H9 (cell line): Measurements from ENCODE around the gene EIF3A. TPM values are rescaled to one million over a fixed set of nuclear protein-coding genes. Genes with fewer than 3 reads are reported as not detected.

Experiments used
- DNase-seq: peaks from one replicate; pipeline ENCODE4 v3.0.0-alpha.2; 2017
- H2AFZ ChIP-seq: one replicate; pipeline ENCODE4 v1.6.1; 2013; ENCODE audit warnings: mild to moderate bottlenecking, low read length, control low read depth, moderate library complexity
- H2AK5ac ChIP-seq: 2 replicates; pipeline ENCODE4 v1.6.1; 2013; ENCODE audit warnings: low read length, control low read depth, mixed read lengths; ENCODE audit not compliant: insufficient read length
- H2BK120ac ChIP-seq: one replicate; pipeline ENCODE4 v1.6.1; 2013; ENCODE audit warnings: low read depth, mild to moderate bottlenecking, low read length, control low read depth, inconsistent platforms; ENCODE audit not compliant: poor library complexity, severe bottlenecking
- H2BK12ac ChIP-seq: 2 replicates; pipeline ENCODE4 v1.6.1; 2013; ENCODE audit warnings: low read length, control low read depth, mixed read lengths, low read depth; ENCODE audit not compliant: insufficient read length
- H2BK15ac ChIP-seq: 2 replicates; pipeline ENCODE4 v1.6.1; 2013; ENCODE audit warnings: low read depth, low read length, control low read depth
- H2BK20ac ChIP-seq: one replicate; pipeline ENCODE4 v1.6.1; 2013; ENCODE audit warnings: low read depth, mild to moderate bottlenecking, low read length, control low read depth, inconsistent platforms; ENCODE audit not compliant: poor library complexity, severe bottlenecking
- H2BK5ac ChIP-seq: 2 replicates; pipeline ENCODE4 v1.6.1; 2013; ENCODE audit warnings: low read length, control low read depth, mixed read lengths; ENCODE audit not compliant: insufficient read length
- H3K14ac ChIP-seq: 2 replicates; pipeline ENCODE4 v1.6.1; 2013; ENCODE audit warnings: low read length, control low read depth; ENCODE audit not compliant: insufficient read depth
- H3K18ac ChIP-seq: 2 replicates; pipeline ENCODE4 v1.6.1; 2013; ENCODE audit warnings: low read depth, mild to moderate bottlenecking, mixed read lengths, low read length, control low read depth; ENCODE audit not compliant: insufficient read length
- H3K23ac ChIP-seq: 2 replicates; pipeline ENCODE4 v1.6.1; 2013; ENCODE audit warnings: low read length, control low read depth, mixed read lengths, low read depth; ENCODE audit not compliant: insufficient read length
- H3K23me2 ChIP-seq: 2 replicates; pipeline ENCODE4 v1.6.1; 2013; ENCODE audit warnings: low read depth, mild to moderate bottlenecking, mixed read lengths, low read length, control low read depth; ENCODE audit not compliant: insufficient read length, poor library complexity, severe bottlenecking
- H3K27ac ChIP-seq: 2 replicates; pipeline ENCODE4 v1.5.1; 2013; ENCODE audit warnings: low read length, control low read depth, mixed read lengths, low read depth; ENCODE audit not compliant: insufficient read length
- H3K27me3 ChIP-seq: 2 replicates; pipeline ENCODE4 v1.6.1; 2013; ENCODE audit warnings: low read length, control low read depth, inconsistent platforms; ENCODE audit not compliant: insufficient read depth
- H3K4ac ChIP-seq: 2 replicates; pipeline ENCODE4 v1.6.1; 2013; ENCODE audit warnings: low read depth, mild to moderate bottlenecking, control low read depth, inconsistent platforms, low read length, moderate library complexity
- H3K4me1 ChIP-seq: 2 replicates; pipeline ENCODE4 v1.6.1; 2013; ENCODE audit warnings: low read length, control low read depth, inconsistent platforms; ENCODE audit not compliant: insufficient read depth
- H3K4me2 ChIP-seq: 2 replicates; pipeline ENCODE4 v1.6.1; 2013; ENCODE audit warnings: low read length, control low read depth, mixed read lengths; ENCODE audit not compliant: insufficient read length, insufficient read depth
- H3K56ac ChIP-seq: 2 replicates; pipeline ENCODE4 v1.6.1; 2013; ENCODE audit warnings: low read depth, mild to moderate bottlenecking, mixed read lengths, low read length, control low read depth; ENCODE audit not compliant: insufficient read length
- H3K79me1 ChIP-seq: 2 replicates; pipeline ENCODE4 v1.6.1; 2013; ENCODE audit warnings: low read depth, mild to moderate bottlenecking, moderate library complexity, low read length, control low read depth, inconsistent platforms; ENCODE audit not compliant: insufficient read depth, poor library complexity, severe bottlenecking
- H3K79me2 ChIP-seq: 2 replicates; pipeline ENCODE4 v1.6.1; 2013; ENCODE audit warnings: low read length, control low read depth, inconsistent platforms; ENCODE audit not compliant: insufficient read depth
- H3K9ac ChIP-seq: 2 replicates; pipeline ENCODE4 v1.6.1; 2013; ENCODE audit warnings: low read length, control low read depth, mixed read lengths; ENCODE audit not compliant: insufficient read length; ENCODE audit errors: extremely low read depth
- H3K9me3 ChIP-seq: one replicate; pipeline ENCODE4 v1.6.1; 2013; ENCODE audit warnings: low read depth, low read length, inconsistent platforms; ENCODE audit not compliant: control insufficient read depth
- H3T11ph ChIP-seq: one replicate; pipeline ENCODE4 v1.6.1; 2013; ENCODE audit warnings: mild to moderate bottlenecking, low read length, control low read depth, inconsistent platforms
- H4K20me1 ChIP-seq: one replicate; pipeline ENCODE4 v1.6.1; 2013; ENCODE audit not compliant: control insufficient read depth, insufficient read length, insufficient read depth
- H4K5ac ChIP-seq: 2 replicates; pipeline ENCODE4 v1.6.1; 2013; ENCODE audit warnings: low read depth, mild to moderate bottlenecking, mixed read lengths, low read length, control low read depth; ENCODE audit not compliant: insufficient read length
- H4K8ac ChIP-seq: replicated peaks from 2 replicates; pipeline ENCODE4 v1.6.1; 2013; ENCODE audit warnings: low read length, control low read depth, mixed read lengths, low read depth; ENCODE audit not compliant: insufficient read length
- H4K91ac ChIP-seq: 2 replicates; pipeline ENCODE4 v1.6.1; 2013; ENCODE audit warnings: low read depth, mild to moderate bottlenecking, moderate library complexity, mixed read lengths, low read length, control low read depth; ENCODE audit not compliant: insufficient read length
- H3K27ac Mint-ChIP-seq, 3 experiments: 2 replicates in 2 of 3; 3 replicates in 1 of 3; pipeline ENCODE4 v1.8.0; 2020 to 2021; ENCODE audit warnings: mixed read lengths in 3 of 3, mild to moderate bottlenecking in 1 of 3, moderate library complexity in 1 of 3
- H3K27me3 Mint-ChIP-seq: 2 replicates; pipeline ENCODE4 v1.8.0; 2021; ENCODE audit warnings: low read depth, mild to moderate bottlenecking, moderate library complexity, mixed read lengths
- H3K36me3 Mint-ChIP-seq, 3 experiments: 2 replicates in 2 of 3; 3 replicates in 1 of 3; pipeline ENCODE4 v1.8.0; 2020 to 2021; ENCODE audit warnings: low read depth in 3 of 3, mixed read lengths in 3 of 3; ENCODE audit not compliant: insufficient read depth in 1 of 3
- H3K4me1 Mint-ChIP-seq, 2 experiments: 2 replicates each; pipeline ENCODE4 v1.8.0; 2020; ENCODE audit warnings: mixed read lengths in 2 of 2
- H3K4me3 Mint-ChIP-seq, 2 experiments: 2 replicates in 1 of 2; 3 replicates in 1 of 2; pipeline ENCODE4 v1.8.0; 2020 to 2021; ENCODE audit warnings: mild to moderate bottlenecking in 2 of 2, mixed read lengths in 2 of 2, moderate library complexity in 1 of 2
- H3K9me3 Mint-ChIP-seq, 2 experiments: 2 replicates in 1 of 2; 3 replicates in 1 of 2; pipeline ENCODE4 v1.8.0; 2020; ENCODE audit warnings: mild to moderate bottlenecking in 2 of 2, mixed read lengths in 2 of 2, moderate library complexity in 1 of 2
- WGBS: extraction: QIAGEN DNeasy Blood & Tissue Kit; methylation state at CpG from one replicate; pipeline ENCODE4 v1.1.7; 2013; ENCODE audit warnings: missing lambda C conversion rate, low lambda C conversion rate, mixed read lengths; ENCODE audit not compliant: insufficient read length; ENCODE audit errors: extremely low coverage; 5-methylcytosine and 5-hydroxymethylcytosine counted together
- total RNA-seq: library from RNA; stranded (reverse); gene quantifications from 2 replicates; pipeline ENCODE4 v1.2.1, GENCODE V29; 2021
- TF ChIP-seq, protein P1 (sequence below): fragments of 200-600 bp; sonication (generic); conservative IDR thresholded peaks from 3 replicates; pipeline ENCODE4 v1.8.0; 2021; ENCODE audit warnings: antibody characterized with exemption, mild to moderate bottlenecking

EIF3A gene
- total RNA-seq, 1 experiment from 2014 or later: 206 TPM

DNA sequence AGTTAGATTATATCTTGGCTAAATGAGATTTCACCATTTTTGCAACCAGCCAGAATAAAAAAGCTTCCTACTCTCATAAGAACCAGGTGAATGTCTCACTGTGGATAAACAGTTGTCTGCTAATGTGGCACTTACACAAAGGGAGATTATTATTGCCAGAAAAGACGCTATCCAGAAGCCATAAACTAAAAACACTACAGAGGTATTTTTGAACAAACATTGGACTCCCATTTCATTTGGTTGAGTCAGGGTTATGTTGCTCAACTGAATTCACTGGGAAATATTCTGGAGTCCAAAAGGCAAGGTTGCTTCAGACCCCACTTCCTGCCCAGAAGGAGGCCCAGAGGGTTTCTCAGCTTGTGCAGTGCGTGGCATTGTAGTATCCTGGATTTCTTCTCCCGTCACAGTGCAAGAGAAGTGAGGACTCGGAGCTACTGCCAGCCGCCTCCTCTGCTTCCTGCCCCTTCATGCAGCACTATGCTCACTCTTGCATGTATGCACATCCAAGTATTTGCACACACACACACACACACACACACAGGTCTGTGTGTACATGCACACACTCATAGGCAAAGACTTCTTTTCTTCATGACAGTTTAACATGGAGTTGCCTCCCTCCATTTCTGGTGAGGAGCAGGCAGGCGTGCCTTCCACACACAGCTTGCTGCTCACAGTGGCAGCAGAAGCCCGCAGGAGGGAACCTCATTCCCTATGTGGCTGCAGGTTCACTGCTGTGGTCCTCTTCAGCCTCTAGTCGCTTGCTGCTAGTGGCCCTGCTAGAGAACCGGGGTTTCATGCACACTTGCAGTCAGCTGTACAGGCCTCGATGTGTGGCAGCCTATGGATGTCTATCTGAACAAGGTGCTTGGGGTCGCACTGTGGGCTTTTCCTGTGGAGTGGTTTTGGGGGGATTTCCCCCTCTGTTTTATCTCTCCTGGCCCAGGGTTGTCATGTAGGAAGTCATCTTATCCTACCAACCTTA is 33.4 kb upstream of the EIF3A start:
- no peak overlapping the region for H3K27ac Mint-ChIP-seq

More for the DNA sequence above, 33.4 kb upstream of the EIF3A start:
- H3K27me3 ChIP-seq: no peaks in the 10 kb centered on the region
- no peak overlapping the region for H3K56ac ChIP-seq
- no peaks in the 10 kb centered on the region for H3K4me1 ChIP-seq
- no peaks in the 10 kb centered on the region for H3K79me2 ChIP-seq
- H4K20me1 ChIP-seq: no peaks in the 10 kb centered on the region
- H4K8ac ChIP-seq: no peak overlapping the region
- DNase-seq: no peak
- H3K9ac ChIP-seq: no peak overlapping the region
- no peak overlapping the region for H2BK5ac ChIP-seq
- H3K9me3 Mint-ChIP-seq: no peaks in the 10 kb centered on the region
- TF ChIP-seq, protein P1, sequence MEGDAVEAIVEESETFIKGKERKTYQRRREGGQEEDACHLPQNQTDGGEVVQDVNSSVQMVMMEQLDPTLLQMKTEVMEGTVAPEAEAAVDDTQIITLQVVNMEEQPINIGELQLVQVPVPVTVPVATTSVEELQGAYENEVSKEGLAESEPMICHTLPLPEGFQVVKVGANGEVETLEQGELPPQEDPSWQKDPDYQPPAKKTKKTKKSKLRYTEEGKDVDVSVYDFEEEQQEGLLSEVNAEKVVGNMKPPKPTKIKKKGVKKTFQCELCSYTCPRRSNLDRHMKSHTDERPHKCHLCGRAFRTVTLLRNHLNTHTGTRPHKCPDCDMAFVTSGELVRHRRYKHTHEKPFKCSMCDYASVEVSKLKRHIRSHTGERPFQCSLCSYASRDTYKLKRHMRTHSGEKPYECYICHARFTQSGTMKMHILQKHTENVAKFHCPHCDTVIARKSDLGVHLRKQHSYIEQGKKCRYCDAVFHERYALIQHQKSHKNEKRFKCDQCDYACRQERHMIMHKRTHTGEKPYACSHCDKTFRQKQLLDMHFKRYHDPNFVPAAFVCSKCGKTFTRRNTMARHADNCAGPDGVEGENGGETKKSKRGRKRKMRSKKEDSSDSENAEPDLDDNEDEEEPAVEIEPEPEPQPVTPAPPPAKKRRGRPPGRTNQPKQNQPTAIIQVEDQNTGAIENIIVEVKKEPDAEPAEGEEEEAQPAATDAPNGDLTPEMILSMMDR: no peak
- no peak overlapping the region for H2BK12ac ChIP-seq
- H3K23me2 ChIP-seq: no peaks in the 10 kb centered on the region
- H3K4ac ChIP-seq: no peak overlapping the region
- H3K14ac ChIP-seq: no peak overlapping the region
- no peak overlapping the region for H3K4me3 Mint-ChIP-seq
- H3K18ac ChIP-seq: no peak overlapping the region
- no peak overlapping the region for H3K23ac ChIP-seq
- no peak overlapping the region for H4K5ac ChIP-seq
- peaks cover 31 to 73% (median 67%) of the 10 kb centered on the region in 3 experiments for H3K36me3 Mint-ChIP-seq
- peaks cover 3% of the 10 kb centered on the region for H3K79me1 ChIP-seq
- no peaks in the 10 kb centered on the region for H3K27me3 Mint-ChIP-seq
- no peak overlapping the region for H3T11ph ChIP-seq
- H2BK120ac ChIP-seq: no peak overlapping the region
- H2AK5ac ChIP-seq: no peak overlapping the region
- H2BK20ac ChIP-seq: no peak overlapping the region
- no peak overlapping the region for H2BK15ac ChIP-seq
- no peaks in the 10 kb centered on the region for H3K9me3 ChIP-seq
- no CpG with 5 or more reads among the region's 11 CpGs for WGBS
- H2AFZ ChIP-seq: no peak overlapping the region
- no peak overlapping the region for H4K91ac ChIP-seq
- no peak overlapping the region for H3K4me2 ChIP-seq
- no peaks in the 10 kb centered on the region for H3K4me1 Mint-ChIP-seq
- no peak overlapping the region for H3K27ac ChIP-seq
